Trophoblast cell (in vitro differentiated cells and primary cell): ENCODE results near the gene ZNF48.

Source experiments
- DNase-seq, 2 donors: peaks; one replicate each; pipeline ENCODE4 v3.0.0-alpha.2; 2016
- H2AFZ ChIP-seq: 2 replicates; pipeline ENCODE4 v1.6.1; 2013; ENCODE audit warnings: low read length, moderate library complexity, mild to moderate bottlenecking; ENCODE audit not compliant: insufficient read depth, poor library complexity
- H2AK5ac ChIP-seq: 2 replicates; pipeline ENCODE4 v1.6.1; 2013; ENCODE audit warnings: mild to moderate bottlenecking, low read length
- H2BK120ac ChIP-seq: 2 replicates; pipeline ENCODE4 v1.6.1; 2013; ENCODE audit warnings: low read length, mild to moderate bottlenecking, moderate library complexity; ENCODE audit not compliant: insufficient read depth, poor library complexity
- H2BK12ac ChIP-seq: 2 replicates; pipeline ENCODE4 v1.6.1; 2013; ENCODE audit warnings: mild to moderate bottlenecking, low read length, moderate library complexity
- H2BK5ac ChIP-seq: 2 replicates; pipeline ENCODE4 v1.6.1; 2013; ENCODE audit warnings: low read length, low read depth, moderate library complexity, mild to moderate bottlenecking; ENCODE audit not compliant: poor library complexity
- H3K14ac ChIP-seq: 2 replicates; pipeline ENCODE4 v1.6.1; 2013; ENCODE audit warnings: mild to moderate bottlenecking, low read length
- H3K18ac ChIP-seq: 2 replicates; pipeline ENCODE4 v1.6.1; 2013; ENCODE audit warnings: mild to moderate bottlenecking, low read length
- H3K23ac ChIP-seq: 2 replicates; pipeline ENCODE4 v1.6.1; 2013; ENCODE audit warnings: low read length
- H3K27ac ChIP-seq: 2 replicates; pipeline ENCODE4 v1.5.1; 2013; ENCODE audit warnings: low read depth, mild to moderate bottlenecking, inconsistent platforms, low read length, moderate library complexity
- H3K27me3 ChIP-seq: 2 replicates; pipeline ENCODE4 v1.6.1; 2013; ENCODE audit warnings: inconsistent platforms, mild to moderate bottlenecking, low read length, moderate library complexity; ENCODE audit not compliant: insufficient read depth
- H3K36me3 ChIP-seq, 2 experiments: 1 replicate in 1 of 2; 2 replicates in 1 of 2; pipeline ENCODE4 v1.6.1; 2013; ENCODE audit warnings: low read length in 2 of 2, mild to moderate bottlenecking in 2 of 2, moderate library complexity in 1 of 2; ENCODE audit not compliant: insufficient read depth in 2 of 2, control insufficient read depth in 1 of 2
- H3K4ac ChIP-seq: 2 replicates; pipeline ENCODE4 v1.6.1; 2013; ENCODE audit warnings: low read depth, mild to moderate bottlenecking, low read length, moderate library complexity
- H3K4me1 ChIP-seq, 2 experiments: 1 replicate in 1 of 2; 2 replicates in 1 of 2; pipeline ENCODE4 v1.6.1; 2013; ENCODE audit warnings: low read length in 2 of 2, mild to moderate bottlenecking in 2 of 2, moderate library complexity in 1 of 2; ENCODE audit not compliant: insufficient read depth in 2 of 2, control insufficient read depth in 1 of 2
- H3K4me2 ChIP-seq: 2 replicates; pipeline ENCODE4 v1.6.1; 2013; ENCODE audit warnings: inconsistent platforms, mild to moderate bottlenecking, low read length, moderate library complexity
- H3K4me3 ChIP-seq: 2 replicates; pipeline ENCODE4 v1.5.1; 2013; ENCODE audit warnings: mild to moderate bottlenecking, low read depth, low read length, inconsistent platforms
- H3K79me1 ChIP-seq: one replicate; pipeline ENCODE4 v1.6.1; 2013; ENCODE audit warnings: low read length
- H3K79me2 ChIP-seq: 2 replicates; pipeline ENCODE4 v1.6.1; 2013; ENCODE audit warnings: low read length, mild to moderate bottlenecking; ENCODE audit not compliant: control insufficient read depth, insufficient read depth, poor library complexity
- H3K9ac ChIP-seq: 2 replicates; pipeline ENCODE4 v1.6.1; 2013; ENCODE audit warnings: mild to moderate bottlenecking, low read length
- H3K9me3 ChIP-seq: 2 replicates; pipeline ENCODE4 v1.6.1; 2013; ENCODE audit warnings: low read depth, mild to moderate bottlenecking, control low read depth, inconsistent platforms, low read length; ENCODE audit not compliant: insufficient read depth
- H4K12ac ChIP-seq: 2 replicates; pipeline ENCODE4 v1.6.1; 2013; ENCODE audit warnings: low read depth, mild to moderate bottlenecking, low read length, moderate library complexity
- H4K8ac ChIP-seq: 2 replicates; pipeline ENCODE4 v1.6.1; 2013; ENCODE audit warnings: low read depth, mild to moderate bottlenecking, low read length, moderate library complexity
- H4K91ac ChIP-seq: one replicate; pipeline ENCODE4 v1.6.1; 2013; ENCODE audit warnings: low read depth, mild to moderate bottlenecking, low read length, moderate library complexity
- whole genome bisulfite sequencing: extraction: QIAGEN DNeasy Blood & Tissue Kit; methylation state at CpG from one replicate; pipeline ENCODE4 v1.1.7; 2013; ENCODE audit warnings: missing lambda C conversion rate; ENCODE audit not compliant: insufficient read length, insufficient coverage; ENCODE audit errors: extremely low coverage; 5-methylcytosine and 5-hydroxymethylcytosine counted together

The ZNF48 gene

GRCh38 chr16:30368122-30368791 is 27.0 kb upstream of the ZNF48 start:
- WGBS, result no CpG with 5 or more reads among the region's 8 CpGs
- Histone ChIP-seq H4K91ac (no peak overlapping the region), H2BK5ac (no peak overlapping the region), H3K18ac (no peak overlapping the region), H3K27me3 (no peaks in the 10 kb centered on the region), H3K79me1 (peaks cover 10% of the 10 kb centered on the region), H3K4me1 (peaks cover 21 to 27% of the 10 kb centered on the region in 2 experiments), H4K8ac (no peak overlapping the region), H3K4me3 (peak overlapping the region; percentile 83), H3K14ac (no peak overlapping the region), H3K23ac (no peak overlapping the region), H2BK120ac (no peak overlapping the region), H3K79me2 (peaks cover 23% of the 10 kb centered on the region), H3K4ac (peak overlapping the region; percentile 96), H2BK12ac (no peak overlapping the region), H3K27ac (no peak overlapping the region), H3K9me3 (no peaks in the 10 kb centered on the region), H3K36me3 (peaks cover 16 to 22% of the 10 kb centered on the region in 2 experiments), H3K4me2 (peak overlapping the region; percentile 93), H4K12ac (no peak overlapping the region), H2AK5ac (no peak overlapping the region), H2AFZ (no peak overlapping the region), H3K9ac (peak overlapping the region; percentile 50)
- DNase-seq, result peak; percentile 21 to 37

GRCh38 chr16:30368792-30369090 is 26.5 kb upstream of the ZNF48 start:
- Histone ChIP-seq H4K8ac (no peak overlapping the region), H3K27ac (no peak overlapping the region), H2AK5ac (no peak overlapping the region), H3K4me3 (peak overlapping the region; percentile 83), H4K12ac (no peak overlapping the region), H3K4ac (peak overlapping the region; percentile 96), H3K18ac (no peak overlapping the region), H2BK12ac (no peak overlapping the region), H3K14ac (no peak overlapping the region), H3K79me2 (peaks cover 23% of the 10 kb centered on the region), H2BK120ac (no peak overlapping the region), H3K4me1 (peaks cover 21 to 27% of the 10 kb centered on the region in 2 experiments), H3K9me3 (no peaks in the 10 kb centered on the region), H3K23ac (no peak overlapping the region), H3K27me3 (no peaks in the 10 kb centered on the region), H3K79me1 (peaks cover 10% of the 10 kb centered on the region), H3K4me2 (peak overlapping the region; percentile 93), H4K91ac (no peak overlapping the region), H2BK5ac (no peak overlapping the region), H2AFZ (no peak overlapping the region), H3K36me3 (peaks cover 16 to 22% of the 10 kb centered on the region in 2 experiments), H3K9ac (peak overlapping the region; percentile 50)
- no CpG with 5 or more reads among the region's 4 CpGs for WGBS
- DNase-seq, result no peak

GRCh38 chr16:30369091-30369937 is 25.9 kb upstream of the ZNF48 start:
- H3K4me2 ChIP-seq, result peak overlapping the region; percentile 93
- no peak overlapping the region for H3K23ac ChIP-seq
- no peak overlapping the region for H2BK12ac ChIP-seq
- H3K4ac ChIP-seq, result peak overlapping the region; percentile 96
- H2BK120ac ChIP-seq, result no peak overlapping the region
- peak overlapping the region; percentile 49 for H3K18ac ChIP-seq
- peaks cover 14 to 22% of the 10 kb centered on the region in 2 experiments for H3K36me3 ChIP-seq
- H2AFZ ChIP-seq, result no peak overlapping the region
- no peaks in the 10 kb centered on the region for H3K9me3 ChIP-seq
- H2AK5ac ChIP-seq, result peak overlapping the region; percentile 8
- no CpG with 5 or more reads among the region's 45 CpGs for WGBS
- peaks cover 10% of the 10 kb centered on the region for H3K79me1 ChIP-seq
- peak overlapping the region; percentile 83 for H3K4me3 ChIP-seq
- H3K4me1 ChIP-seq, result peaks cover 21 to 27% of the 10 kb centered on the region in 2 experiments
- H3K79me2 ChIP-seq, result peaks cover 23% of the 10 kb centered on the region
- H4K8ac ChIP-seq, result no peak overlapping the region
- peak overlapping the region; percentile 15 for H2BK5ac ChIP-seq
- H3K27me3 ChIP-seq, result no peaks in the 10 kb centered on the region
- peak overlapping the region; percentile 86 for H4K91ac ChIP-seq
- peak in 1 of 2 donors; percentile 25 for DNase-seq
- peak overlapping the region; percentile 65 for H3K14ac ChIP-seq
- peak overlapping the region; percentile 75 for H3K27ac ChIP-seq
- peak overlapping the region; percentile 44 for H3K9ac ChIP-seq
- peak overlapping the region; percentile 32 for H4K12ac ChIP-seq

- no peak overlapping the region for H3K18ac ChIP-seq
- peak overlapping the region; percentile 70 for H2BK5ac ChIP-seq
- WGBS, result no CpG with 5 or more reads among the region's 76 CpGs
- peaks cover 21 to 27% of the 10 kb centered on the region in 2 experiments for H3K4me1 ChIP-seq
- H2BK12ac ChIP-seq, result no peak overlapping the region
- no peak overlapping the region for H2AK5ac ChIP-seq
- H3K79me2 ChIP-seq, result peaks cover 23% of the 10 kb centered on the region
- no peaks in the 10 kb centered on the region for H3K27me3 ChIP-seq
- H4K8ac ChIP-seq, result peak overlapping the region; percentile 74
- no peak overlapping the region for H2AFZ ChIP-seq
- H3K23ac ChIP-seq, result no peak overlapping the region
- peak overlapping the region; percentile 93 for H3K4me2 ChIP-seq
- H3K36me3 ChIP-seq, result peaks cover 8 to 16% of the 10 kb centered on the region in 2 experiments
- DNase-seq, result no peak
- H3K79me1 ChIP-seq, result peaks cover 10% of the 10 kb centered on the region
- peak overlapping the region; percentile 73 for H3K9ac ChIP-seq
- peak overlapping the region; percentile 83 for H3K4me3 ChIP-seq
- peak overlapping the region; percentile 75 for H3K27ac ChIP-seq
- no peak overlapping the region for H2BK120ac ChIP-seq
- peak overlapping the region; percentile 86 for H4K91ac ChIP-seq
- H4K12ac ChIP-seq, result peak overlapping the region; percentile 37
- no peaks in the 10 kb centered on the region for H3K9me3 ChIP-seq
- H3K14ac ChIP-seq, result peak overlapping the region; percentile 75
- peak overlapping the region; percentile 96 for H3K4ac ChIP-seq
Measured at GRCh38 chr16:30369938-30370455, 25.2 kb upstream of the ZNF48 start.
